RWPE2 (cell line): ENCODE measurements around the gene NWD2.

Experiments used
- ATAC-seq: fragments of 200-7000 bp; cut with Tn5 transposase; 3 replicates; pipeline ENCODE4 v1.9.1; 2021; ENCODE audit warnings: low read depth
- DNase-seq: peaks from one replicate; pipeline ENCODE4 v3.0.0-alpha.2; 2020; ENCODE audit warnings: low spot score
- H3K27ac ChIP-seq: fragments of 450-650 bp; 2 replicates; pipeline ENCODE4 v1.5.1; 2017; ENCODE audit warnings: mild to moderate bottlenecking; ENCODE audit not compliant: poor library complexity, severe bottlenecking
- H3K27me3 ChIP-seq: fragments of 250-450 bp; sonication (Bioruptor Pico); 2 replicates; pipeline ENCODE4 v1.5.1; 2021; ENCODE audit warnings: mild to moderate bottlenecking, moderate library complexity; ENCODE audit not compliant: insufficient read depth, poor library complexity, severe bottlenecking
- H3K36me3 ChIP-seq: fragments of 250-450 bp; sonication (Bioruptor Pico); 2 replicates; pipeline ENCODE4 v1.5.1; 2020; ENCODE audit warnings: low read depth, mild to moderate bottlenecking, moderate library complexity
- H3K4me1 ChIP-seq: fragments of 250-450 bp; sonication (Bioruptor Pico); 2 replicates; pipeline ENCODE4 v1.5.1; 2021; ENCODE audit warnings: mild to moderate bottlenecking, moderate library complexity; ENCODE audit not compliant: insufficient read depth, poor library complexity, severe bottlenecking
- H3K4me3 ChIP-seq: fragments of 250-450 bp; sonication (Bioruptor Pico); 2 replicates; pipeline ENCODE4 v1.5.1; 2021; ENCODE audit warnings: mild to moderate bottlenecking, moderate library complexity; ENCODE audit not compliant: severe bottlenecking
- H3K9me3 ChIP-seq: fragments of 250-450 bp; sonication (Bioruptor Pico); 2 replicates; pipeline ENCODE4 v1.5.1; 2021; ENCODE audit warnings: mild to moderate bottlenecking, moderate library complexity; ENCODE audit not compliant: severe bottlenecking
- CTCF ChIP-seq: fragments of 450-650 bp; IDR thresholded peaks from one replicate; pipeline ENCODE4 v1.5.1; 2017; ENCODE audit warnings: mild to moderate bottlenecking, moderate library complexity; ENCODE audit not compliant: poor library complexity, severe bottlenecking

Gene NWD2

DNA sequence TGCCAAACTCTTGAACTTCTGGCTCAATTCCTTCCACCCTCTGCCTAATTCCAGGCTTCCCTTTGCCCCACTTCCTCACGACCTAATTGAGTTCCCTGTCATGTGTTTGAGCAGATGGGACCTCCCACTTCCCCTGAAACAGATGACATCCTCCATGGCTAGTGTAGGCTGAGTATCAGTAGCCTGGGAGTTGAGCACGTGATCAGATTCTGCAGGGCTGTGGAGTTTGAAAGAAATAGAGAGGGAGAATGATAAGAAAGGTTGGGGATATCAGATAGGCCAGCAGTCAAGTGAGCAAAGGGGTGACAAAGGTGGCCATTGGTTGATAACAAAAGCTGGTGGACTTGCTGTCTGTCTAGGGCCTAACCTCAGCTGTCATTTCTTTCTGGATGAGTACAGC is 18.8 kb upstream of the NWD2 start:
- H3K36me3 ChIP-seq, result no peaks in the 10 kb centered on the region
- no peaks in the 10 kb centered on the region for H3K27me3 ChIP-seq
- ATAC-seq (no peak), DNase-seq (no peak)
- no peaks in the 10 kb centered on the region for H3K9me3 ChIP-seq
- no peak overlapping the region for H3K4me3 ChIP-seq
- H3K4me1 ChIP-seq, result no peaks in the 10 kb centered on the region
- no peak for TF ChIP-seq CTCF
- H3K27ac ChIP-seq, result no peak overlapping the region

DNA sequence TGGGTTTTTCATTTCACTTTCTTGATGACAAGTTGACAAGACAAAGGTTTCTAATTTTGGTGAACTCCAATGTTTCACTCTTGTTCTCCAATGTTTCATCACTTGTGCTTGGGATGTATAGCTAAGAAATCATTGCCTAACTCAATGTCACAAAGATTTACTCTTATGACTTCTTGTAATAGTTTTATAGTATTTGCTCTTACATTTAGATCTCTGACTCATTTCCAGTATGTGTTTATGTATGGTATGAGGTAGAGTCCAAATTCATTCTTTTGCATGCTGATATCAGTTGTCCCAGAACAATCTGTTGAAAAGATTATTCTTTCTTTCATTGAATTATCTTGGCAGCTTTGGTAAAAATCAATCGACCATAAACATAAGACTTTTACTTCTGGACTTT is 12.2 kb upstream of the NWD2 start:
- no peaks in the 10 kb centered on the region for H3K36me3 ChIP-seq
- ATAC-seq (no peak), DNase-seq (no peak)
- peaks cover 3% of the 10 kb centered on the region for H3K27me3 ChIP-seq
- no peak overlapping the region for H3K4me3 ChIP-seq
- H3K27ac ChIP-seq, result no peak overlapping the region
- no peak for TF ChIP-seq CTCF
- no peaks in the 10 kb centered on the region for H3K4me1 ChIP-seq
- H3K9me3 ChIP-seq, result no peaks in the 10 kb centered on the region

- no peak for DNase-seq
- no peak for TF ChIP-seq CTCF
- H3K9me3 ChIP-seq, result no peaks in the 10 kb centered on the region
- no peak overlapping the region for H3K4me3 ChIP-seq
- ATAC-seq, result 0 out of 3 replicates have a peak, but pooled peaks have one; percentile 36
- H3K27me3 ChIP-seq, result peaks cover 26% of the 10 kb centered on the region
- H3K27ac ChIP-seq, result no peak overlapping the region
- H3K4me1 ChIP-seq, result no peaks in the 10 kb centered on the region
- no peaks in the 10 kb centered on the region for H3K36me3 ChIP-seq
These were observed 8.4 kb upstream of the NWD2 start for GRCh38 chr4:37236165-37236564.

DNA sequence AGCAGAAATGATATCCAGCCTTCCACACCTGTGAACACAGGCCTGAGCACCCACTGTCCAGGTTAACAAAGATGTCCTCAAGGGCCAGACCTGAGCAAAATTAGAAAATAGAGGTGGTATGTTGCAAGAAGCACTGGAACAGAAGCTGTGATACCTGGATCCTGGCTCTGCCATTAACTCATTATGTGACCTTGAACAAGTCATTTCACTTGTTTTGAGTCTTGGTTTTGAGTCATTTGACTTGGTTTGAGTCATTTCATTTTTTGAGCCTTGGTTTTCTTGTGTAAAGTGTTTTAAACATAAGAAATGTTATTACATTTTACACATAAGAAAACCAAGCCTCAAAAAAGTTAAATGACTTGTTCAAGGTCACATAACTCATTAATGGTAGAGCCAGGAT is 2.9 kb upstream of the NWD2 start:
- H3K4me1 ChIP-seq, result no peaks in the 10 kb centered on the region

More for the DNA sequence above, 2.9 kb upstream of the NWD2 start:
- Histone ChIP-seq H3K27me3 (peaks cover 78% of the 10 kb centered on the region), H3K27ac (no peak overlapping the region), H3K9me3 (no peaks in the 10 kb centered on the region), H3K4me3 (no peak overlapping the region), H3K36me3 (no peaks in the 10 kb centered on the region)
- DNase-seq (no peak), ATAC-seq (no peak)
- TF ChIP-seq CTCF, result no peak
